Measurements from ENCODE around the gene DPYSL4.

GRCh38 chr10:132243626-132244025 lies 56.9 kb downstream of the DPYSL4 start:
- TF ChIP-seq YY1 (IDR thresholded peaks at IDR 0.05; ENCODE audit: insufficient read depth, insufficient read length) = no peak
- TF ChIP-seq ZNF274 (IDR thresholded peaks at IDR 0.05; ENCODE audit: low read depth, low read length) = no peak
- no peak for TF ChIP-seq SUZ12 (IDR thresholded peaks at IDR 0.05; ENCODE audit: extremely low read depth, insufficient read depth, insufficient read length)
